ENCODE results near the gene TIPARP.
A peak's percentile ranks its signal among the peaks of the same experiment; 100 is the strongest.

The TIPARP gene

GRCh38 chr3:156674911-156675829, 780 bp downstream of the TIPARP start:
- H3K27ac ChIP-seq (ENCODE audit: low read depth, low read length) = peak overlapping the region; percentile 96
- H3K36me3 ChIP-seq (ENCODE audit: control insufficient read depth in 5 of 5, insufficient read depth in 5 of 5, low read length in 5 of 5) = peaks cover 11 to 21% (median 14%) of the 10 kb centered on the region in 5 donors
- H3K4me1 ChIP-seq (ENCODE audit: control insufficient read depth in 5 of 5, insufficient read depth in 5 of 5, low read length in 5 of 5) = peaks cover 0 to 28% (median 24%) of the 10 kb centered on the region in 5 donors
- H3K9ac ChIP-seq (ENCODE audit: low read length in 5 of 5) = peak overlapping the region; percentile 79 to 98 (median 95)
- no peaks in the 10 kb centered on the region for H3K9me3 ChIP-seq (ENCODE audit: control insufficient read depth in 5 of 5, low read length in 5 of 5)
- H3K27me3 ChIP-seq (ENCODE audit: control insufficient read depth in 5 of 5, insufficient read depth in 4 of 5, low read length in 5 of 5) = no peaks in the 10 kb centered on the region
- peak overlapping the region; percentile 86 to 95 (median 89) for H3K4me3 ChIP-seq (ENCODE audit: low read depth in 1 of 5, low read length in 5 of 5)

GRCh38 chr3:156675830-156676767, 1.7 kb downstream of the TIPARP start:
- H3K4me3 ChIP-seq (ENCODE audit: low read depth in 1 of 5, low read length in 5 of 5) = peak overlapping the region; percentile 86 to 95 (median 89)
- H3K9ac ChIP-seq (ENCODE audit: low read length in 5 of 5) = peak overlapping the region; percentile 56 to 98 (median 95)
- peaks cover 11 to 21% (median 14%) of the 10 kb centered on the region in 5 donors for H3K36me3 ChIP-seq (ENCODE audit: control insufficient read depth in 5 of 5, insufficient read depth in 5 of 5, low read length in 5 of 5)
- H3K27me3 ChIP-seq (ENCODE audit: control insufficient read depth in 5 of 5, insufficient read depth in 4 of 5, low read length in 5 of 5) = no peaks in the 10 kb centered on the region
- peak overlapping the region; percentile 96 for H3K27ac ChIP-seq (ENCODE audit: low read depth, low read length)
- no peaks in the 10 kb centered on the region for H3K9me3 ChIP-seq (ENCODE audit: control insufficient read depth in 5 of 5, low read length in 5 of 5)
- H3K4me1 ChIP-seq (ENCODE audit: control insufficient read depth in 5 of 5, insufficient read depth in 5 of 5, low read length in 5 of 5) = peaks cover 3 to 37% (median 33%) of the 10 kb centered on the region in 5 donors

DNA sequence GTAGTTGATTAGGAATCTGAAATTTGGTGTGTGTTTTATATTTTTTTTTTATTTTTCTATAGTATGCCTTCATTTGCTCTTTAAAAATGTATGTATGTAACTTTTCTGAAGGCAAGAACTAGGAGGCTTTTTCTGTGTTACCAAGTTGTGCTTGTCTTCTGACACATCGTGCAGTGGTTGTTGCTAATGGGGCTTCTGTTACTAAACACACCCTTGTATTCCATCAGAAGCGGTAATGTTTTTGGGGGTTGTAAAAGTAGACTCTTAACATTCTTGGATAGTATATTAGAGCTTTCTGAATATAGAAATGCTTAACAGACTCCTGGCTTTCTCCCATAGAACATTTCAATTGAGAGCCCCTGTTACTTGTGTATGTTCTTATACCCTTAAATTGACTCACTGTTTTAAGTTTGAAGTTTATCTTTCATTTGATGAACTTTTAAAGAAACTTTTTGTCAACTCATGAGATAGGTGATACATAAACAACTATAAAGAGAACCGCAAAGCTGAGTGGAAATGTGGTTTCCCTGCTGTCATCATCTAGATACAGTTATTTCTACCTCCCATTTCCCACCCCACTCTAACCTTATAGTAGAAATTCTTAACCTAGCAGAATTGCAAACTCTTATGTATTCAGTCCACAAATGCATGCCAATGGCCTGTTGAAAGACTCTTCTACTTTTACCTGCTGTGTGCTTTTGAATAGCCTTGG, 2.5 kb downstream of the TIPARP start:
- H3K4me1 ChIP-seq (ENCODE audit: control insufficient read depth in 5 of 5, insufficient read depth in 5 of 5, low read length in 5 of 5) = peaks cover 8 to 45% (median 40%) of the 10 kb centered on the region in 5 donors
- H3K9ac ChIP-seq (ENCODE audit: low read length in 5 of 5) = peak overlapping the region in 1 of 5 donors; percentile 13
- no peaks in the 10 kb centered on the region for H3K27me3 ChIP-seq (ENCODE audit: control insufficient read depth in 5 of 5, insufficient read depth in 4 of 5, low read length in 5 of 5)
- H3K27ac ChIP-seq (ENCODE audit: low read depth, low read length) = peak overlapping the region; percentile 96
- H3K9me3 ChIP-seq (ENCODE audit: control insufficient read depth in 5 of 5, low read length in 5 of 5) = no peaks in the 10 kb centered on the region
- H3K36me3 ChIP-seq (ENCODE audit: control insufficient read depth in 5 of 5, insufficient read depth in 5 of 5, low read length in 5 of 5) = peaks cover 11 to 21% (median 16%) of the 10 kb centered on the region in 5 donors
- H3K4me3 ChIP-seq (ENCODE audit: low read depth in 1 of 5, low read length in 5 of 5) = peak overlapping the region in 4 of 5 donors; percentile 86 to 95 (median 88)

DNA sequence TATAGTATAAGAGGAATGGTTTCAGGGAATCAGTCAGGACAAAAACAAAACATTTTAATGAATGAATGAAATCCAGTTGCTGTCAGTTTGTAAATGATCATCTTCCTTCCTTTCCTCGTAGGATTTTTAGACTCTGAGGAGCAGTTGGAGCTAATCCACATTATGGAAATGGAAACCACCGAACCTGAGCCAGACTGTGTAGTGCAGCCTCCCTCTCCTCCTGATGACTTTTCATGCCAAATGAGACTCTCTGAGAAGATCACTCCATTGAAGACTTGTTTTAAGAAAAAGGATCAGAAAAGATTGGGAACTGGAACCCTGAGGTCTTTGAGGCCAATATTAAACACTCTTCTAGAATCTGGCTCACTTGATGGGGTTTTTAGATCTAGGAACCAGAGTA, 3.1 kb downstream of the TIPARP start:
- Histone ChIP-seq H3K9ac (ENCODE audit: low read length in 5 of 5) (no peak overlapping the region), H3K4me1 (ENCODE audit: control insufficient read depth in 5 of 5, insufficient read depth in 5 of 5, low read length in 5 of 5) (peaks cover 8 to 51% (median 40%) of the 10 kb centered on the region in 5 donors), H3K9me3 (ENCODE audit: control insufficient read depth in 5 of 5, low read length in 5 of 5) (no peaks in the 10 kb centered on the region), H3K36me3 (ENCODE audit: control insufficient read depth in 5 of 5, insufficient read depth in 5 of 5, low read length in 5 of 5) (peaks cover 11 to 21% (median 16%) of the 10 kb centered on the region in 5 donors), H3K4me3 (ENCODE audit: low read depth in 1 of 5, low read length in 5 of 5) (peak overlapping the region in 1 of 5 donors; percentile 25), H3K27ac (ENCODE audit: low read depth, low read length) (peak overlapping the region; percentile 15), H3K27me3 (ENCODE audit: control insufficient read depth in 5 of 5, insufficient read depth in 4 of 5, low read length in 5 of 5) (no peaks in the 10 kb centered on the region)

GRCh38 chr3:156678197-156678596, 3.8 kb downstream of the TIPARP start:
- no peak overlapping the region for H3K4me3 ChIP-seq (ENCODE audit: low read depth in 1 of 5, low read length in 5 of 5)
- H3K27ac ChIP-seq (ENCODE audit: low read depth, low read length) = no peak overlapping the region
- no peaks in the 10 kb centered on the region for H3K27me3 ChIP-seq (ENCODE audit: control insufficient read depth in 5 of 5, insufficient read depth in 4 of 5, low read length in 5 of 5)
- H3K9me3 ChIP-seq (ENCODE audit: control insufficient read depth in 5 of 5, low read length in 5 of 5) = no peaks in the 10 kb centered on the region
- no peak overlapping the region for H3K9ac ChIP-seq (ENCODE audit: low read length in 5 of 5)
- H3K36me3 ChIP-seq (ENCODE audit: control insufficient read depth in 5 of 5, insufficient read depth in 5 of 5, low read length in 5 of 5) = peaks cover 11 to 21% (median 16%) of the 10 kb centered on the region in 5 donors
- H3K4me1 ChIP-seq (ENCODE audit: control insufficient read depth in 5 of 5, insufficient read depth in 5 of 5, low read length in 5 of 5) = peaks cover 8 to 53% (median 40%) of the 10 kb centered on the region in 5 donors

- H3K36me3 ChIP-seq (ENCODE audit: control insufficient read depth in 5 of 5, insufficient read depth in 5 of 5, low read length in 5 of 5) = peaks cover 11 to 21% (median 16%) of the 10 kb centered on the region in 5 donors
- peak overlapping the region; percentile 13 for H3K27ac ChIP-seq (ENCODE audit: low read depth, low read length)
- no peaks in the 10 kb centered on the region for H3K27me3 ChIP-seq (ENCODE audit: control insufficient read depth in 5 of 5, insufficient read depth in 4 of 5, low read length in 5 of 5)
- peak overlapping the region in 1 of 5 donors; percentile 33 for H3K4me3 ChIP-seq (ENCODE audit: low read depth in 1 of 5, low read length in 5 of 5)
- peaks cover 10 to 60% (median 44%) of the 10 kb centered on the region in 5 donors for H3K4me1 ChIP-seq (ENCODE audit: control insufficient read depth in 5 of 5, insufficient read depth in 5 of 5, low read length in 5 of 5)
- peak overlapping the region in 1 of 5 donors; percentile 20 for H3K9ac ChIP-seq (ENCODE audit: low read length in 5 of 5)
- no peaks in the 10 kb centered on the region for H3K9me3 ChIP-seq (ENCODE audit: control insufficient read depth in 5 of 5, low read length in 5 of 5)
These were observed 6.0 kb downstream of the TIPARP start for GRCh38 chr3:156680243-156680914.

DNA sequence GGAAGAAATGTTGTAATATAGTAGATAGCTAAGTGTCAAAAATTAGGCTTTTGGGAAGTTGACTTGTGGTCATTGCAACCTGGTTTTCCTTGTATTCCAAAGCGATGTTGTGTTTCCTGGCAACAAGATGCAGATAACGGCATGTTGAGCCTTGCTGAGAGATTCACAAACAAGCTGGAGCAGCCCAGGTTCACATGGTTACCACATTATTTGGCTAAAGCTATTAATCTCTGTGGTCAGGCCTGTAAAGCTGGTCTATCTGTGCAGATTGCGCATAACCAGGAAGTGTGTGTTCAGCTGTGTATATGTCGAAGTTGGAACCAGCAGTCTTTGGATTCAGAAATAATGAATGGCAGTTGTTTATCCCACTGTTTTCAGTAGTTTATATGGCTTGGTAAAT, 6.6 kb downstream of the TIPARP start:
- Histone ChIP-seq H3K4me1 (ENCODE audit: control insufficient read depth in 5 of 5, insufficient read depth in 5 of 5, low read length in 5 of 5) (peaks cover 10 to 66% (median 48%) of the 10 kb centered on the region in 5 donors), H3K9me3 (ENCODE audit: control insufficient read depth in 5 of 5, low read length in 5 of 5) (no peaks in the 10 kb centered on the region), H3K36me3 (ENCODE audit: control insufficient read depth in 5 of 5, insufficient read depth in 5 of 5, low read length in 5 of 5) (peaks cover 11 to 21% (median 16%) of the 10 kb centered on the region in 5 donors), H3K27me3 (ENCODE audit: control insufficient read depth in 5 of 5, insufficient read depth in 4 of 5, low read length in 5 of 5) (no peaks in the 10 kb centered on the region), H3K4me3 (ENCODE audit: low read depth in 1 of 5, low read length in 5 of 5) (peak overlapping the region in 1 of 5 donors; percentile 33), H3K9ac (ENCODE audit: low read length in 5 of 5) (peak overlapping the region in 1 of 5 donors; percentile 20), H3K27ac (ENCODE audit: low read depth, low read length) (peak overlapping the region; percentile 13)

- Histone ChIP-seq H3K36me3 (ENCODE audit: control insufficient read depth in 5 of 5, insufficient read depth in 5 of 5, low read length in 5 of 5) (peaks cover 11 to 21% (median 16%) of the 10 kb centered on the region in 5 donors), H3K4me1 (ENCODE audit: control insufficient read depth in 5 of 5, insufficient read depth in 5 of 5, low read length in 5 of 5) (peaks cover 10 to 64% (median 34%) of the 10 kb centered on the region in 5 donors), H3K4me3 (ENCODE audit: low read depth in 1 of 5, low read length in 5 of 5) (no peak overlapping the region), H3K27ac (ENCODE audit: low read depth, low read length) (no peak overlapping the region), H3K9ac (ENCODE audit: low read length in 5 of 5) (no peak overlapping the region), H3K9me3 (ENCODE audit: control insufficient read depth in 5 of 5, low read length in 5 of 5) (no peaks in the 10 kb centered on the region), H3K27me3 (ENCODE audit: control insufficient read depth in 5 of 5, insufficient read depth in 4 of 5, low read length in 5 of 5) (no peaks in the 10 kb centered on the region)
These were observed 8.1 kb downstream of the TIPARP start for GRCh38 chr3:156682501-156682900.

GRCh38 chr3:156682963-156683362, 8.6 kb downstream of the TIPARP start:
- Histone ChIP-seq H3K4me1 (ENCODE audit: control insufficient read depth in 5 of 5, insufficient read depth in 5 of 5, low read length in 5 of 5) (peaks cover 10 to 60% (median 34%) of the 10 kb centered on the region in 5 donors), H3K27me3 (ENCODE audit: control insufficient read depth in 5 of 5, insufficient read depth in 4 of 5, low read length in 5 of 5) (no peaks in the 10 kb centered on the region), H3K9me3 (ENCODE audit: control insufficient read depth in 5 of 5, low read length in 5 of 5) (no peaks in the 10 kb centered on the region), H3K9ac (ENCODE audit: low read length in 5 of 5) (no peak overlapping the region), H3K36me3 (ENCODE audit: control insufficient read depth in 5 of 5, insufficient read depth in 5 of 5, low read length in 5 of 5) (peaks cover 9 to 18% (median 13%) of the 10 kb centered on the region in 5 donors), H3K27ac (ENCODE audit: low read depth, low read length) (no peak overlapping the region), H3K4me3 (ENCODE audit: low read depth in 1 of 5, low read length in 5 of 5) (no peak overlapping the region)
